CD14-positive monocyte (primary cell): ENCODE results near the gene TPSG1. TPM values are rescaled to one million over a fixed set of nuclear protein-coding genes. Genes with fewer than 3 reads are reported as not detected.

Source experiments
- DNase-seq, 3 donors: peaks; one replicate each; pipeline ENCODE4 v3.0.0-alpha.2; 2011 to 2022
- H2AFZ ChIP-seq: 2 replicates; pipeline ENCODE4 v1.6.0; 2012; ENCODE audit warnings: mild to moderate bottlenecking, low read depth, low read length, inconsistent platforms; ENCODE audit not compliant: insufficient read depth, poor library complexity, severe bottlenecking
- H3K27ac ChIP-seq, 2 donors: 1 replicate in 1 of 2; 2 replicates in 1 of 2; pipeline ENCODE4 v1.5.1; 2012 to 2013; ENCODE audit warnings: low read length in 2 of 2, control low read depth in 1 of 2, inconsistent platforms in 1 of 2, low read depth in 1 of 2, mild to moderate bottlenecking in 1 of 2
- H3K27me3 ChIP-seq, 2 donors: one replicate each; pipeline versions ENCODE4 v1.6.0 to v1.6.1; 2011 to 2013; ENCODE audit warnings: low read length in 2 of 2; ENCODE audit not compliant: control insufficient read depth in 2 of 2, insufficient read depth in 2 of 2
- H3K36me3 ChIP-seq, 2 donors: replicated peaks in 1 of 2; 1 replicate in 1 of 2; 2 replicates in 1 of 2; pipeline versions ENCODE4 v1.5.1 to v1.6.1; 2012 to 2013; ENCODE audit warnings: low read length in 2 of 2, control low read depth in 1 of 2, inconsistent platforms in 1 of 2, mild to moderate bottlenecking in 1 of 2; ENCODE audit not compliant: insufficient read depth in 2 of 2, control insufficient read depth in 1 of 2
- H3K4me1 ChIP-seq, 2 donors: 1 replicate in 1 of 2; 2 replicates in 1 of 2; pipeline versions ENCODE4 v1.5.1 to v1.6.1; 2012 to 2013; ENCODE audit warnings: low read length in 2 of 2, control low read depth in 1 of 2, inconsistent platforms in 1 of 2, mild to moderate bottlenecking in 1 of 2, moderate library complexity in 1 of 2; ENCODE audit not compliant: insufficient read depth in 2 of 2, control insufficient read depth in 1 of 2
- H3K4me2 ChIP-seq: replicated peaks from 2 replicates; pipeline ENCODE3; 2012; ENCODE audit warnings: low read length, moderate library complexity, mild to moderate bottlenecking; ENCODE audit not compliant: poor library complexity, severe bottlenecking; ENCODE audit errors: extremely low read depth
- H3K4me3 ChIP-seq, 3 experiments: fragments of 200-600 bp in 1 of 3; sonication (generic) in 1 of 3; replicated peaks in 1 of 3; 1 replicate in 2 of 3; 2 replicates in 1 of 3; pipeline ENCODE4 v1.5.1; 2011 to 2013; ENCODE audit warnings: low read length in 3 of 3, mild to moderate bottlenecking in 3 of 3, control low read depth in 2 of 3, low read depth in 2 of 3, inconsistent platforms in 1 of 3, moderate library complexity in 1 of 3
- H3K79me2 ChIP-seq: 2 replicates; pipeline ENCODE4 v1.6.0; 2012; ENCODE audit warnings: mild to moderate bottlenecking, control low read depth, inconsistent platforms, low read length, moderate library complexity; ENCODE audit not compliant: insufficient read depth
- H3K9ac ChIP-seq: 2 replicates; pipeline ENCODE4 v1.6.0; 2017; ENCODE audit warnings: low read length, mild to moderate bottlenecking; ENCODE audit not compliant: insufficient read depth, poor library complexity, severe bottlenecking
- H3K9me3 ChIP-seq, 2 donors: replicated peaks in 1 of 2; 1 replicate in 1 of 2; 2 replicates in 1 of 2; pipeline versions ENCODE4 v1.5.1 to v1.6.1; 2012 to 2013; ENCODE audit warnings: low read length in 2 of 2, control low read depth in 1 of 2; ENCODE audit not compliant: control insufficient read depth in 1 of 2, insufficient read depth in 1 of 2
- H4K20me1 ChIP-seq: 2 replicates; pipeline ENCODE4 v1.6.0; 2012; ENCODE audit warnings: mild to moderate bottlenecking, low read length, control low read depth, moderate library complexity; ENCODE audit not compliant: insufficient read depth
- H3K27ac Mint-ChIP-seq, 7 donors: one replicate each; pipeline ENCODE4 v1.8.0; 2020; ENCODE audit warnings: mild to moderate bottlenecking in 7 of 7, mixed read lengths in 7 of 7, moderate library complexity in 6 of 7, inconsistent platforms in 2 of 7
- H3K27me3 Mint-ChIP-seq, 3 donors: one replicate each; pipeline ENCODE4 v1.8.0; 2021 to 2022; ENCODE audit warnings: low read depth in 3 of 3, mild to moderate bottlenecking in 3 of 3, mixed read lengths in 3 of 3, moderate library complexity in 3 of 3, inconsistent platforms in 1 of 3
- H3K36me3 Mint-ChIP-seq, 2 donors: one replicate each; pipeline ENCODE4 v1.8.0; 2020; ENCODE audit warnings: mixed read lengths in 2 of 2, inconsistent platforms in 1 of 2, mild to moderate bottlenecking in 1 of 2
- H3K4me1 Mint-ChIP-seq: one replicate; pipeline ENCODE4 v1.8.0; 2020; ENCODE audit warnings: mild to moderate bottlenecking, mixed read lengths
- H3K4me3 Mint-ChIP-seq, 2 donors: one replicate each; pipeline ENCODE4 v1.8.0; 2020; ENCODE audit warnings: mild to moderate bottlenecking in 2 of 2, mixed read lengths in 2 of 2, moderate library complexity in 1 of 2
- H3K9me3 Mint-ChIP-seq, 7 donors: one replicate each; pipeline ENCODE4 v1.8.0; 2020 to 2022; ENCODE audit warnings: mixed read lengths in 7 of 7, mild to moderate bottlenecking in 6 of 7, moderate library complexity in 6 of 7, inconsistent platforms in 2 of 7
- CTCF ChIP-seq: fragments of 200-600 bp; IDR thresholded peaks from one replicate; pipeline ENCODE4 v1.8.0; 2022; ENCODE audit warnings: antibody characterized with exemption, mild to moderate bottlenecking
- WGBS: methylation state at CpG from one replicate; pipeline ENCODE4 v1.1.5; 2013; ENCODE audit warnings: missing lambda C conversion rate; ENCODE audit not compliant: insufficient coverage; 5-methylcytosine and 5-hydroxymethylcytosine counted together
- intact Hi-C, 2 donors: fragments of 100-400 bp; cut with micrococcal nuclease; formaldehyde crosslinking; loops; one replicate each; pipeline versions ENCODE4 v1.15.0 to v1.15.1; 2023
- polyA plus RNA-seq, 3 donors: library from polyadenylated mRNA; depleted of rRNA in 1 of 3; unstranded in 2 of 3; stranded (reverse) in 1 of 3; fragments of 300-500 nt in 2 of 3; fragments of >200 nt in 1 of 3; fragmentation: Illumina TruSeq in 2 of 3; gene quantifications; 1 replicate in 2 of 3; 2 replicates in 1 of 3; pipeline ENCODE4 v1.2.3, GENCODE V29; 2012 to 2021

Gene TPSG1
- polyA plus RNA-seq, 3 donors, result not detected

DNA sequence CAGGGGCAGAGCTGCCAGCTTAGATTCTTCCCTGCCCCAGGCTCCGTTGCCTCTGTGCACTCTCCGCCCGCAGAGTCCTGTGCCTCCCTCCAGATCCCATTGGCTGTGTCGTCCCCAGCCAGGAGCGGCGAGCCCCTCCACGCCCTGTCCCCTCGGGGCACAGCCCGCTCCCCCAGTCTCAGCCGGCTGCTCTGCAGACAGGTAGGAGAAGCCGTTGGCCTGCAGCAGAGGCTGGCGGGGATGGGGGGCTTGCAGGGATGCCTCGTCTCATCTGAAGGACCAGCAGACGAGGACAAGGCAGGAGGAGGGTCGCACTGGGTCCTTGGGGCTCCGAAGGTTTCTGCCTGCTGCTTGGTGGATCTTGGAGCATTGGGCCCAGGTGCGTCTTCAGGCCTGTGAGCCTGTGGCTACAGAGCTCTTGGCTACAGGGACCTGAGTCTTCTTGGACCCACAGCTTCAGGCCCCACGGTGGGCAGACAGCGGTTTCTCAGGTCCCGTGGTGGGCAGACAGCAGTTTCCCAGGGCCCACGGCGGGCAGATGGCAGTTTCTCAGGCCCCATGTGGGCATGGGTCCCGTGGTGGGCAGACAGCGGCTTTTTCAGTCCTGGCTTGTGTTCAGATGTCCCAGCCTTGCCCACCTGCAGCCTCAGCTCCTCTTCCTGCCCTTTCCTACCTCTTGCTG lies 6.0 kb downstream of the TPSG1 start:
- Histone ChIP-seq H3K27ac (no peak overlapping the region), H3K36me3 (no peaks in the 10 kb centered on the region), H3K79me2 (no peaks in the 10 kb centered on the region), H2AFZ (no peak overlapping the region), H3K9ac (no peak overlapping the region), H3K27me3 (no peaks in the 10 kb centered on the region), H3K4me2 (no peak overlapping the region), H3K4me1 (no peaks in the 10 kb centered on the region), H3K4me3 (no peak overlapping the region), H4K20me1 (no peaks in the 10 kb centered on the region), H3K9me3 (no peaks in the 10 kb centered on the region)
- intact Hi-C loops, result loop anchor here in 1 of 2 donors (10.0 kb wide), 1 partner anchor 46 kb away; no protein-coding TSS in a partner anchor
- 90% methylated on average over 23 of the region's 24 CpGs for WGBS
- TF ChIP-seq CTCF, result no peak
- peaks cover 0 to 5% (median 0%) of the 10 kb centered on the region in 7 donors for H3K9me3 Mint-ChIP-seq
- H3K27me3 Mint-ChIP-seq, result peaks cover 0 to 6% (median 0%) of the 10 kb centered on the region in 3 donors
- H3K4me1 Mint-ChIP-seq, result no peaks in the 10 kb centered on the region
- DNase-seq, result no peak
- H3K36me3 Mint-ChIP-seq, result no peaks in the 10 kb centered on the region
- H3K27ac Mint-ChIP-seq, result peak overlapping the region in 1 of 7 donors; percentile 35
- H3K4me3 Mint-ChIP-seq, result no peak overlapping the region

- H3K9me3 ChIP-seq, result no peaks in the 10 kb centered on the region
- no peak overlapping the region for H3K4me3 Mint-ChIP-seq
- no peaks in the 10 kb centered on the region for H3K79me2 ChIP-seq
- no peaks in the 10 kb centered on the region for H3K4me1 Mint-ChIP-seq
- WGBS, result 92% methylated on average over 45 of the region's 49 CpGs
- H3K4me1 ChIP-seq, result no peaks in the 10 kb centered on the region
- H3K4me2 ChIP-seq, result no peak overlapping the region
- intact Hi-C loops, result loop anchor here in 1 of 2 donors (10.0 kb wide), 1 partner anchor 47 kb away; no protein-coding TSS in a partner anchor
- no peaks in the 10 kb centered on the region for H3K36me3 Mint-ChIP-seq
- peaks cover 0 to 6% (median 0%) of the 10 kb centered on the region in 3 donors for H3K27me3 Mint-ChIP-seq
- H3K4me3 ChIP-seq, result no peak overlapping the region
- no peak overlapping the region for H3K27ac Mint-ChIP-seq
- TF ChIP-seq CTCF, result no peak
- H3K9ac ChIP-seq, result no peak overlapping the region
- no peaks in the 10 kb centered on the region for H3K36me3 ChIP-seq
- no peak for DNase-seq
- peaks cover 0 to 3% (median 0%) of the 10 kb centered on the region in 7 donors for H3K9me3 Mint-ChIP-seq
- no peak overlapping the region for H2AFZ ChIP-seq
- no peak overlapping the region for H3K27ac ChIP-seq
- no peaks in the 10 kb centered on the region for H3K27me3 ChIP-seq
- no peaks in the 10 kb centered on the region for H4K20me1 ChIP-seq
Measured at GRCh38 chr16:1218061-1218929, 6.8 kb downstream of the TPSG1 start.
